Breast epithelium (tissue), 4 donors: ENCODE data around the gene TAF4B. TPM values are rescaled to one million over a fixed set of nuclear protein-coding genes. Genes with fewer than 3 reads are reported as not detected.

Experiments used
- DNase-seq, 2 donors: peaks; one replicate each; pipeline ENCODE4 v3.0.0-alpha.2; 2019; ENCODE audit warnings: low spot score in 2 of 2
- H3K27ac ChIP-seq, 2 donors: fragments of 200-600 bp; sonication (generic) in 1 of 2; one replicate each; pipeline ENCODE4 v1.5.1; 2016 to 2019; ENCODE audit warnings: mild to moderate bottlenecking in 1 of 2
- H3K27me3 ChIP-seq, 2 donors: fragments of 200-600 bp; sonication (generic) in 1 of 2; one replicate each; pipeline versions ENCODE4 v1.5.1 to v1.6.0; 2017 to 2019; ENCODE audit warnings: control low read depth in 1 of 2, mild to moderate bottlenecking in 1 of 2
- H3K36me3 ChIP-seq: fragments of 200-600 bp; one replicate; pipeline ENCODE4 v1.5.1; 2019
- H3K4me1 ChIP-seq, 2 donors: fragments of 200-600 bp; sonication (generic); one replicate each; pipeline ENCODE4 v1.5.1; 2016 to 2019; ENCODE audit warnings: control low read depth in 1 of 2
- H3K4me3 ChIP-seq, 3 donors: fragments of 200-600 bp; sonication (generic); 1 replicate in 2 of 3; 2 replicates in 1 of 3; pipeline ENCODE4 v1.5.1; 2016 to 2019; ENCODE audit warnings: mild to moderate bottlenecking in 3 of 3, moderate library complexity in 2 of 3
- H3K9me3 ChIP-seq, 2 donors: fragments of 200-600 bp; sonication (generic) in 1 of 2; one replicate each; pipeline ENCODE4 v1.5.1; 2016 to 2019; ENCODE audit warnings: control low read depth in 1 of 2
- CTCF ChIP-seq, 3 donors: fragments of 450-650 bp; IDR thresholded peaks; one replicate each; pipeline ENCODE4 v1.5.1; 2016 to 2017; ENCODE audit warnings: antibody characterized with exemption in 3 of 3, mild to moderate bottlenecking in 3 of 3, moderate library complexity in 3 of 3
- POLR2A ChIP-seq: fragments of 450-650 bp; IDR thresholded peaks from one replicate; pipeline ENCODE4 v1.6.1; 2016; ENCODE audit warnings: antibody characterized with exemption, mild to moderate bottlenecking, moderate library complexity
- POLR2AphosphoS5 ChIP-seq, 3 donors: sonication (generic); formaldehyde crosslinking; IDR thresholded peaks; one replicate each; pipeline ENCODE4 v1.6.1; 2017; ENCODE audit warnings: antibody characterized with exemption in 3 of 3
- intact Hi-C: fragments of 100-400 bp; cut with DNase I; formaldehyde crosslinking; loops from one replicate; pipeline ENCODE4 v1.15.1; 2023; ENCODE audit warnings: low total_unique reads
- total RNA-seq, 3 donors: library from RNA; depleted of rRNA; stranded (reverse); fragments of >200 nt; gene quantifications; one replicate each; pipeline ENCODE4 v1.1.0, GENCODE V29; 2016

TAF4B gene
- total RNA-seq, 3 donors from 2014 or later: 13.6 to 16.8 (median 14.1) TPM

DNA sequence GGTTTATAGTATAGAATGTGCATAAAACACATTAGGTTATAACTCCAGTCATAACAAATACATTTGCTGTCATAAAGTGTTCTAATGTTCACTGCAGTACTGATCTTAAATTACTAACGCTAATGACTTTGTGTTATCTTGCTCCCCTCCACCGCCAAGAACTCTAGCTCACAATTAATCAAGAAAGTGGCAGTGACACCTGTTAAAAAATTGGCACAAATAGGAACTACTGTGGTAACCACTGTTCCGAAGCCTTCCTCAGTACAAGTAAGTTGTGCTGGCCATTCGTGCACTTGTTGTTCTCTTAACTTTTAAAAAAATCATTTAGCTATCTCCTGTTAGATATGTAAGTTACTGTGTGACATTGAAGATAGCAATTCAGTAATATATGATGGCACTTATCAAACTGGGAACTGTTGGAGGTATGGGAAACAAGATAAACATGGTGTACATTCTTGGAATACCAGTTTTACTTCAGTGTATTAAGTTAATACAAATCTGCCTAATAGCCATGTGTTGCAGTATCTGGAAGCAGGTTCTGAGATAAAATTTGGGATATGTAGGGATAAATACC, 41.2 kb downstream of the TAF4B start:
- H3K4me1 ChIP-seq: no peaks in the 10 kb centered on the region
- no peak for TF ChIP-seq CTCF (IDR thresholded peaks at IDR 0.05)
- no peak for TF ChIP-seq POLR2AphosphoS5 (IDR thresholded peaks at IDR 0.05)
- no peak for TF ChIP-seq POLR2A
- no peak for DNase-seq
- no peaks in the 10 kb centered on the region for H3K36me3 ChIP-seq
- H3K27me3 ChIP-seq: no peaks in the 10 kb centered on the region
- H3K9me3 ChIP-seq: no peaks in the 10 kb centered on the region
- H3K4me3 ChIP-seq: no peak overlapping the region
- intact Hi-C loops: no loop called here
- H3K27ac ChIP-seq: no peak overlapping the region

GRCh38 chr18:26268454-26268853, 42.2 kb downstream of the TAF4B start:
- Histone ChIP-seq H3K4me3 (no peak overlapping the region), H3K36me3 (no peaks in the 10 kb centered on the region), H3K27ac (no peak overlapping the region), H3K27me3 (no peaks in the 10 kb centered on the region), H3K9me3 (no peaks in the 10 kb centered on the region), H3K4me1 (no peaks in the 10 kb centered on the region)
- TF ChIP-seq POLR2A (no peak), POLR2AphosphoS5 (IDR thresholded peaks at IDR 0.05) (no peak), CTCF (IDR thresholded peaks at IDR 0.05) (no peak)
- no peak for DNase-seq
- intact Hi-C loops: no loop called here

DNA sequence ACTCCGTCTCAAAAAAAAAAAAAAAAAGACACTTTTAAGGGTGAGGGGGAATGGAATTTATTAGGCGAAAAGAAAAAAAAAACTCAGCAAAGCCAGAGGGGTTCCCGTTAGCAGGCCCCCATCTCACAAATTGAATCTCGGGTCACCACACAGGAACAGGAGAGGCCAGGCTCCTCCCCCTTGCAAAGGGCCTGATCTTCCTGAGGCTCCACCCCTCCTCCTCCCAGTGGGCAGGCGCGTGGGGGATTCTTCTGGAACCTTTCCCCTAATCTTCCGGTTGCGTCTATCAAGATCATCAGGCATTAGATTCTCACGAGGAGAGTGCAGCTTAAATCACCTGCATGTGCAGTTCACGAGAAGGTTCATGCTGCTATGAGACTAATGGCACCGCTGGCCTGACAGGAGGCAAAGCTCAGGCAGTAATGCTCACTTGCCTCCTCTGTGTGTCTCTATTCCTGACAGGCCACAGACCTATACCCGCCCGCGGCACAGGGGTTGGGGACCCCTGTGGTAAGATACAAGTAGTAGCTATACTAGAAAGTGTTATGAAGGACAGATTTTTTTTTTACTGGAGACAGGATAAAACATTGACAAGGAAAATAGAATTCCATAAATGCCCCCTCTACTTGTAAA, 45.8 kb downstream of the TAF4B start:
- Histone ChIP-seq H3K4me1 (no peaks in the 10 kb centered on the region), H3K9me3 (no peaks in the 10 kb centered on the region), H3K27ac (no peak overlapping the region), H3K36me3 (no peaks in the 10 kb centered on the region), H3K27me3 (no peaks in the 10 kb centered on the region), H3K4me3 (no peak overlapping the region)
- intact Hi-C loops: no loop called here
- no peak for DNase-seq
- TF ChIP-seq CTCF (IDR thresholded peaks at IDR 0.05) (no peak), POLR2AphosphoS5 (IDR thresholded peaks at IDR 0.05) (no peak), POLR2A (no peak)

DNA sequence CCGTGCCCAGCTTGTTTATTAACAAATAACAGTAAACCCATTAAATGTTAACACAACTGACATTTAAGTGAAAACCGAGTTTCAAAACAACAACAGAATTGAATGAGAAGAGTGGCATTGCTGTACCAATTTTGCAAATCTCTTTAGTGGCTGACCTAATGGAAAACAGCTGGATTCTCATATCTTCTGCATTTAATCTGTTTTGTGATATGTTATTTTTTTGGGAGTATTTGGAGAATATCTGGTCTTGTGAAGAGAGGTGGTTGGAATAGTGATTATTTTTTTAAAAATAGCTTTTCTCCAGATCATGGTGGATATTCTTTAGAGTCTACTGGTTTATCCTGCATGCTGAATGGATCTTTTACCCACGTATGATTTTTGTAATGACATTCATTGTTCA, 51.1 kb downstream of the TAF4B start:
- Histone ChIP-seq H3K4me3 (no peak overlapping the region), H3K9me3 (no peaks in the 10 kb centered on the region), H3K4me1 (no peaks in the 10 kb centered on the region), H3K36me3 (no peaks in the 10 kb centered on the region), H3K27ac (no peak overlapping the region), H3K27me3 (no peaks in the 10 kb centered on the region)
- intact Hi-C loops: no loop called here
- no peak for TF ChIP-seq CTCF (IDR thresholded peaks at IDR 0.05)
- no peak for TF ChIP-seq POLR2AphosphoS5 (IDR thresholded peaks at IDR 0.05)
- TF ChIP-seq POLR2A: no peak
- no peak for DNase-seq

GRCh38 chr18:26279428-26279827, 53.2 kb downstream of the TAF4B start:
- Histone ChIP-seq H3K4me3 (no peak overlapping the region), H3K36me3 (no peaks in the 10 kb centered on the region)
- intact Hi-C loops: no loop called here

More at GRCh38 chr18:26279428-26279827, 53.2 kb downstream of the TAF4B start:
- DNase-seq: no peak
- Histone ChIP-seq H3K9me3 (peaks cover 0 to 8% of the 10 kb centered on the region in 2 donors), H3K27me3 (no peaks in the 10 kb centered on the region), H3K4me1 (no peaks in the 10 kb centered on the region), H3K27ac (no peak overlapping the region)
- TF ChIP-seq POLR2A: no peak
- TF ChIP-seq CTCF (IDR thresholded peaks at IDR 0.05): no peak
- TF ChIP-seq POLR2AphosphoS5 (IDR thresholded peaks at IDR 0.05): no peak
